Esophagus mucosa (tissue), 1 donor: ENCODE measurements around the gene CMIP. TPM values are rescaled to one million over a fixed set of nuclear protein-coding genes. Genes with fewer than 3 reads are reported as not detected.
"Not testable (repeated sequence)": the region's sequence is repeated elsewhere in the genome, so short reads cannot be mapped to it uniquely, and the experiment has no call there.

ENCODE experiments used
- ATAC-seq: fragments of 200-7000 bp; cut with Tn5 transposase; one replicate; pipeline ENCODE4 v1.9.1; 2020
- total RNA-seq: library from RNA; stranded (reverse); gene quantifications from one replicate; pipeline ENCODE4 v1.2.4, GENCODE V29; 2023
- donor health status: DM: yes; HTN: yes; CAD: no.

Gene CMIP
- 47.0 TPM for total RNA-seq

GRCh38 chr16:81444448-81445121 lies at the start of gene CMIP:
Gene CMIP (plus strand): TSS chr16:81444808.
- ATAC-seq = peak; percentile 69

- peak; percentile 48 for ATAC-seq
Measured at GRCh38 chr16:81394966-81395655, 49.5 kb upstream of the CMIP start.

GRCh38 chr16:81397058-81397878 lies 47.3 kb upstream of the CMIP start:
- no peak for ATAC-seq

GRCh38 chr16:81397879-81398520 lies 46.6 kb upstream of the CMIP start:
- no peak for ATAC-seq

GRCh38 chr16:81399909-81400308 lies 44.7 kb upstream of the CMIP start:
- ATAC-seq = no peak

- ATAC-seq = peak; percentile 87
Measured at GRCh38 chr16:81401035-81401950, 43.3 kb upstream of the CMIP start.

- ATAC-seq = no peak
Measured at GRCh38 chr16:81403208-81403600, 41.4 kb upstream of the CMIP start.

- peak; percentile 74 for ATAC-seq
Measured at GRCh38 chr16:81403601-81404391, 40.8 kb upstream of the CMIP start.

- ATAC-seq = not testable (repeated sequence)
Measured at GRCh38 chr16:81405002-81405401, 39.6 kb upstream of the CMIP start.

GRCh38 chr16:81405702-81406113 lies 38.9 kb upstream of the CMIP start:
- peak; percentile 68 for ATAC-seq

- no peak for ATAC-seq
Measured at GRCh38 chr16:81408409-81408950, 36.1 kb upstream of the CMIP start.

GRCh38 chr16:81409016-81409556 lies 35.5 kb upstream of the CMIP start:
- no peak for ATAC-seq

- no peak for ATAC-seq
Measured at GRCh38 chr16:81410643-81411293, 33.8 kb upstream of the CMIP start.

- no peak for ATAC-seq
Measured at GRCh38 chr16:81413245-81413990, 31.2 kb upstream of the CMIP start.

GRCh38 chr16:81415751-81416150 lies 28.9 kb upstream of the CMIP start:
- ATAC-seq = no peak

- no peak for ATAC-seq
Measured at GRCh38 chr16:81416749-81417148, 27.9 kb upstream of the CMIP start.

GRCh38 chr16:81417210-81417609 lies 27.4 kb upstream of the CMIP start:
- no peak for ATAC-seq

- no peak for ATAC-seq
Measured at GRCh38 chr16:81419806-81420205, 24.8 kb upstream of the CMIP start.

- no peak for ATAC-seq
Measured at GRCh38 chr16:81421126-81421525, 23.5 kb upstream of the CMIP start.
